ENCODE measurements around the gene PRKCA. TPM values are rescaled to one million over a fixed set of nuclear protein-coding genes. Genes with fewer than 3 reads are reported as not detected.

Gene PRKCA
- total and polyA plus RNA-seq, 2 donors (not counting 3 experiments of a cell fraction or from before 2014, with no cell fraction given) = 7.5 to 34.2 TPM

DNA sequence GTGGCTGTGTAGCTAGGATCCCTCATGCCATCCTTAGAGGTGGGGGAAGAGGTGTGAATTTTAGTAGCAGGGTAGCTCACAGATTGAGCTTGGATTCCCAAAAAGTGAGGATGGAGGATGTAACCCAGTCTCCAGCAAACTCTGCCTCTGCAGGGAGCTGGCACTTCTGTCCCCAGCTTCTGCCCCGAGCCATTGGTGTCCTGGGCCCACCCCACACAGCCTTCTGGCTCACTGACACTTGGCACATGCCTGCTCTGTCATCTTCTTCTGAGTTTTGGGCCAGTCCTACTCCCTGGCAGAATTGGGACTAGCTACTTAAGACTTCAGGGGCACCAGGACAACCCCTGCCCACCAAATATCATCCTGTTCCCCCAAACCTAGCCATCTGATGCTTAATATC, 534.8 kb downstream of the PRKCA start:
- H3K4me2 ChIP-seq (ENCODE audit: insufficient read depth, low read length) = no peak overlapping the region
- POLR2A ChIA-PET = no interaction called here
- H3K36me3 ChIP-seq (ENCODE audit: control insufficient read depth in 2 of 2, extremely low read depth in 1 of 2, insufficient read depth in 2 of 2, low read length in 2 of 2) = no peaks in the 10 kb centered on the region
- H4K20me1 ChIP-seq (replicated peaks; ENCODE audit: control insufficient read depth, extremely low read depth, insufficient read depth, low read length) = no peaks in the 10 kb centered on the region
- no peak overlapping the region for H3K4me3 ChIP-seq (replicated peaks in 1 of 3; ENCODE audit: insufficient read depth in 1 of 3, low read depth in 1 of 3, low read length in 3 of 3)
- BruUV-seq (replicated peaks) = no TSS peak
- CTCF ChIA-PET = interaction anchor here (1.4 kb wide), 1 partner anchor 63 kb away, joined by 3 read pairs; no protein-coding TSS in a partner anchor
- intact Hi-C loops (cut with micrococcal nuclease) (no loop called here), dilution Hi-C loops (cut with MboI; ENCODE audit: extremely low pct_ligation_motif_present, low sequenced_read_pairs) (no loop called here)
- no peaks in the 10 kb centered on the region for H3K9me3 ChIP-seq (replicated peaks; ENCODE audit: control insufficient read depth, insufficient read depth, low read length)
- no peak overlapping the region for H3K9ac ChIP-seq (replicated peaks; ENCODE audit: extremely low read depth, insufficient read depth, low read length)
- FAIRE-seq (no peak), DNase-seq (ENCODE audit: low read depth, low spot score) (no peak)
- TF ChIP-seq EZH2 (IDR thresholded peaks at IDR 0.05; ENCODE audit: borderline replicate concordance, low read depth, low read length, severe bottlenecking) (no peak), FOS (IDR thresholded peaks at IDR 0.05; ENCODE audit: borderline replicate concordance, insufficient read depth, low read length) (no peak), JUN (IDR thresholded peaks at IDR 0.05; ENCODE audit: borderline replicate concordance, insufficient read depth, insufficient read length, low read depth) (no peak), MYC (IDR thresholded peaks at IDR 0.05; ENCODE audit: low read depth, low read length) (no peak), POLR2AphosphoS5 (IDR thresholded peaks at IDR 0.05; ENCODE audit: insufficient read depth, low read depth, low read length) (no peak), POLR2A (IDR thresholded peaks at IDR 0.05; ENCODE audit: low read depth, low read length) (no peak), GATA2 (IDR thresholded peaks at IDR 0.05; ENCODE audit: insufficient read depth, insufficient read length, low read depth, low read length) (no peak), MAX (IDR thresholded peaks at IDR 0.05; ENCODE audit: insufficient read depth, insufficient read length) (no peak)
- TF ChIP-seq, protein P1, sequence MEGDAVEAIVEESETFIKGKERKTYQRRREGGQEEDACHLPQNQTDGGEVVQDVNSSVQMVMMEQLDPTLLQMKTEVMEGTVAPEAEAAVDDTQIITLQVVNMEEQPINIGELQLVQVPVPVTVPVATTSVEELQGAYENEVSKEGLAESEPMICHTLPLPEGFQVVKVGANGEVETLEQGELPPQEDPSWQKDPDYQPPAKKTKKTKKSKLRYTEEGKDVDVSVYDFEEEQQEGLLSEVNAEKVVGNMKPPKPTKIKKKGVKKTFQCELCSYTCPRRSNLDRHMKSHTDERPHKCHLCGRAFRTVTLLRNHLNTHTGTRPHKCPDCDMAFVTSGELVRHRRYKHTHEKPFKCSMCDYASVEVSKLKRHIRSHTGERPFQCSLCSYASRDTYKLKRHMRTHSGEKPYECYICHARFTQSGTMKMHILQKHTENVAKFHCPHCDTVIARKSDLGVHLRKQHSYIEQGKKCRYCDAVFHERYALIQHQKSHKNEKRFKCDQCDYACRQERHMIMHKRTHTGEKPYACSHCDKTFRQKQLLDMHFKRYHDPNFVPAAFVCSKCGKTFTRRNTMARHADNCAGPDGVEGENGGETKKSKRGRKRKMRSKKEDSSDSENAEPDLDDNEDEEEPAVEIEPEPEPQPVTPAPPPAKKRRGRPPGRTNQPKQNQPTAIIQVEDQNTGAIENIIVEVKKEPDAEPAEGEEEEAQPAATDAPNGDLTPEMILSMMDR (IDR thresholded peaks at IDR 0.05; ENCODE audit: extremely low read depth in 1 of 2, insufficient read depth in 1 of 2, low read depth in 1 of 2, low read length in 2 of 2) = no peak
- H3K9me1 ChIP-seq (replicated peaks; ENCODE audit: control insufficient read depth, extremely low read depth, insufficient read depth, low read length) = no peaks in the 10 kb centered on the region
- H2AFZ ChIP-seq (ENCODE audit: low read depth, low read length) = no peak overlapping the region
- no peaks in the 10 kb centered on the region for H3K4me1 ChIP-seq (ENCODE audit: control insufficient read depth, extremely low read depth, insufficient read depth, low read length)
- H3K27ac ChIP-seq (ENCODE audit: insufficient read depth, low read depth, low read length) = no peak overlapping the region
- H3K79me2 ChIP-seq (ENCODE audit: control insufficient read depth, insufficient read depth, low read length) = no peaks in the 10 kb centered on the region
- H3K27me3 ChIP-seq (ENCODE audit: control insufficient read depth in 2 of 2, insufficient read depth in 2 of 2, low read length in 2 of 2) = peaks cover 11 to 13% of the 10 kb centered on the region in 2 experiments

Data from endothelial cell of umbilical vein (primary cell).